K562 (cell line): ENCODE data around the gene ARHGAP35. TPM values are rescaled to one million over a fixed set of nuclear protein-coding genes. Genes with fewer than 3 reads are reported as not detected.
A peak's percentile ranks its signal among the peaks of the same experiment; 100 is the strongest.

Source experiments
- ARID1B ChIP-seq: fragments of 450-650 bp; IDR thresholded peaks from 2 replicates; pipeline ENCODE4 v1.6.1; 2016; ENCODE audit warnings: antibody characterized with exemption, mild to moderate bottlenecking, inconsistent platforms
- FUS ChIP-seq: fragments of 200-400 bp; formaldehyde crosslinking; optimal IDR thresholded peaks from 2 replicates; pipeline ENCODE3; 2017; ENCODE audit warnings: low read depth, low read length
- HDAC1 ChIP-seq, 2 experiments: fragments of 450-650 bp; IDR thresholded peaks; 2 replicates each; pipeline ENCODE4 v1.6.1; 2016 to 2017; ENCODE audit warnings: inconsistent platforms in 1 of 2, mild to moderate bottlenecking in 1 of 2, moderate library complexity in 1 of 2
- JUNB ChIP-seq: fragments of 450-650 bp; formaldehyde crosslinking; conservative IDR thresholded peaks from 2 replicates; pipeline ENCODE4 v1.4.0; 2020; ENCODE audit warnings: mild to moderate bottlenecking
- JUND ChIP-seq, 2 experiments: IDR thresholded peaks; 2 replicates in 1 of 2; 3 replicates in 1 of 2; pipeline ENCODE4 v1.6.1; 2011; ENCODE audit warnings: borderline replicate concordance in 2 of 2, low read depth in 2 of 2, low read length in 2 of 2, improper control_type of control experiment in 1 of 2, missing biosample characterization in 1 of 2, missing genetic modification characterization in 1 of 2, missing genetic modification reagents in 1 of 2
- NBN ChIP-seq: fragments of 450-650 bp; IDR thresholded peaks from 2 replicates; pipeline ENCODE4 v1.6.1; 2016; ENCODE audit warnings: low read depth, mild to moderate bottlenecking
- NFE2 ChIP-seq: IDR thresholded peaks from 2 replicates; pipeline ENCODE4 v1.6.1; 2014; ENCODE audit warnings: antibody characterized with exemption, low read depth
- PHTF2 ChIP-seq: fragments of 250-450 bp; sonication (Bioruptor Pico); IDR thresholded peaks from 2 replicates; pipeline ENCODE4 v1.5.0; 2021; ENCODE audit warnings: mild to moderate bottlenecking
- RFX5 ChIP-seq: IDR thresholded peaks from 2 replicates; pipeline ENCODE4 v1.6.1; 2011; ENCODE audit warnings: low read depth, mild to moderate bottlenecking, improper control_type of control experiment, low read length
- SIN3A ChIP-seq, 2 experiments: fragments of 150-350 bp in 1 of 2; IDR thresholded peaks; 2 replicates each; pipeline ENCODE4 v1.6.1; 2011 to 2016; ENCODE audit warnings: borderline replicate concordance in 2 of 2, low read depth in 2 of 2, low read length in 2 of 2, mild to moderate bottlenecking in 2 of 2, moderate library complexity in 2 of 2; ENCODE audit not compliant: control insufficient read depth in 1 of 2
- SIRT6 ChIP-seq: IDR thresholded peaks from one replicate; pipeline ENCODE4 v1.6.1; 2012; ENCODE audit warnings: low read depth, mild to moderate bottlenecking, control low read depth, inconsistent platforms, low read length, moderate library complexity
- SMAD1 ChIP-seq: fragments of 150-350 bp; IDR thresholded peaks from 2 replicates; pipeline ENCODE4 v1.6.1; 2014; ENCODE audit warnings: low read length, low read depth; ENCODE audit not compliant: partially characterized antibody
- SMARCE1 ChIP-seq: fragments of 450-650 bp; IDR thresholded peaks from 2 replicates; pipeline ENCODE4 v1.7.1; 2016; ENCODE audit warnings: mild to moderate bottlenecking
- SRSF1 ChIP-seq: fragments of 200-400 bp; formaldehyde crosslinking; IDR thresholded peaks from 2 replicates; pipeline ENCODE4 v1.6.1; 2017; ENCODE audit warnings: mild to moderate bottlenecking, low read depth, low read length, moderate library complexity
- TBP ChIP-seq: optimal IDR thresholded peaks from 2 replicates; pipeline ENCODE3; 2011; ENCODE audit warnings: low read depth, low read length, improper control_type of control experiment
- U2AF2 ChIP-seq: fragments of 200-400 bp; formaldehyde crosslinking; optimal IDR thresholded peaks from 2 replicates; pipeline ENCODE3; 2017; ENCODE audit warnings: low read depth, mild to moderate bottlenecking, low read length
- USF1 ChIP-seq: sonication (generic); formaldehyde crosslinking; IDR thresholded peaks from 2 replicates; pipeline ENCODE4 v1.9.0; 2022; ENCODE audit warnings: mild to moderate bottlenecking, missing genetic modification reagents
- ZNF184 ChIP-seq: sonication (generic); formaldehyde crosslinking; IDR thresholded peaks from 2 replicates; pipeline ENCODE4 v1.5.0; 2020; ENCODE audit warnings: missing genetic modification reagents
- ZNF232 ChIP-seq: sonication (generic); formaldehyde crosslinking; IDR thresholded peaks from 2 replicates; pipeline ENCODE4 v1.8.0; 2022; ENCODE audit warnings: mild to moderate bottlenecking, missing genetic modification reagents
- ZNF347 ChIP-seq: fragments of 450-650 bp; formaldehyde crosslinking; IDR thresholded peaks from 2 replicates; pipeline ENCODE4 v1.4.0; 2020; ENCODE audit warnings: low read depth, mild to moderate bottlenecking, moderate library complexity
- ZNF395 ChIP-seq: fragments of 200-800 bp; sonication (Bioruptor generic); IDR thresholded peaks from 2 replicates; pipeline ENCODE4 v1.6.1; 2017; ENCODE audit warnings: missing genetic modification characterization, missing compliant biosample characterization
- ZNF668 ChIP-seq: fragments of 250-450 bp; sonication (Bioruptor Pico); IDR thresholded peaks from 2 replicates; pipeline ENCODE4 v1.8.0; 2022; ENCODE audit warnings: mild to moderate bottlenecking, inconsistent platforms
- polyA plus RNA-seq, 8 experiments: library from polyadenylated mRNA; depleted of rRNA in 4 of 8; stranded (reverse) in 5 of 8; unstranded in 3 of 8; fragments of >200 nt; fragmentation: Nextera tagmentation in 2 of 8; fragmentation: Illumina TruSeq in 1 of 8; extraction: Ambion mirVana in 2 of 8; extraction: Trizol in 1 of 8; gene quantifications; 2 replicates each; pipeline versions ENCODE4 v1.2.1 to v1.2.3, GENCODE V29; 2011 to 2014; ENCODE audit warnings: inconsistent platforms in 1 of 8, missing spikeins in 1 of 8
- total RNA-seq, 7 experiments: library from RNA; depleted of rRNA in 6 of 7; stranded (reverse); fragments of >200 nt in 6 of 7; fragmentation: Illumina TruSeq in 2 of 7; extraction: Trizol in 2 of 7; gene quantifications; 2 replicates each; pipeline versions ENCODE4 v1.2.1 to v1.2.3, GENCODE V29; 2011 to 2021; ENCODE audit warnings: low replicate concordance in 1 of 7
- TF ChIP-seq, protein P1 (sequence below), 2 experiments: fragments of 250-450 bp in 1 of 2; fragments of 450-650 bp in 1 of 2; sonication (Bioruptor Pico) in 1 of 2; IDR thresholded peaks; 2 replicates each; pipeline versions ENCODE4 v1.6.1 to v1.8.0; 2016 to 2021; ENCODE audit warnings: mild to moderate bottlenecking in 2 of 2, moderate library complexity in 2 of 2, missing compliant biosample characterization in 1 of 2, missing genetic modification characterization in 1 of 2
- TF ChIP-seq, protein P2 (sequence below): fragments of 450-650 bp; IDR thresholded peaks from 2 replicates; pipeline ENCODE4 v1.7.1; 2018; ENCODE audit warnings: mild to moderate bottlenecking, low read depth; ENCODE audit not compliant: partially characterized antibody

The ARHGAP35 gene
- total and polyA plus RNA-seq, 9 of the 15 experiments (the other 6 are each of a cell fraction or from before 2014, with no cell fraction given): 0.27 to 26.4 (median 10.2) TPM

GRCh38 chr19:46903458-46903857, 42.7 kb downstream of the ARHGAP35 start (continued):
- TF ChIP-seq, protein P1, sequence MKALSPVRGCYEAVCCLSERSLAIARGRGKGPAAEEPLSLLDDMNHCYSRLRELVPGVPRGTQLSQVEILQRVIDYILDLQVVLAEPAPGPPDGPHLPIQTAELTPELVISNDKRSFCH (CRISPR knock-in tag; IDR thresholded peaks at IDR 0.05): no peak
- TF ChIP-seq, protein P1 (tag; IDR thresholded peaks at IDR 0.05): no peak
- TF ChIP-seq ZNF395 (CRISPR knock-in tag) (no peak), U2AF2 (no peak), TBP (no peak), ZNF347 (CRISPR knock-in tag) (no peak), NBN (no peak), PHTF2 (CRISPR knock-in tag) (no peak), SMARCE1 (peak; percentile 42; the same call in 1 of the 2 replicates), JUND (IDR thresholded peaks at IDR 0.05; ENCODE audit: borderline replicate concordance, low read depth, low read length) (no peak; the same call in 1 of the 2 replicates), JUND (tag; IDR thresholded peaks at IDR 0.05; ENCODE audit: borderline replicate concordance, low read depth, low read length) (no peak; the same call in 2 of the 3 replicates), SIN3A (IDR thresholded peaks at IDR 0.05; ENCODE audit: borderline replicate concordance in 2 of 2, control insufficient read depth in 1 of 2, low read depth in 2 of 2, low read length in 2 of 2) (no peak), SRSF1 (no peak), ARID1B (peak; percentile 48; the same call in 1 of the 2 replicates), ZNF232 (no peak), NFE2 (0 out of 2 replicates have a peak, but pooled peaks have one; percentile 13), RFX5 (no peak), JUNB (no peak), ZNF668 (no peak), FUS (no peak), USF1 (CRISPR knock-in tag) (no peak), HDAC1 (IDR thresholded peaks at IDR 0.05) (0 out of 4 replicates have a peak, but pooled peaks of 1 of the 2 experiments have one; percentile 16), SMAD1 (no peak), SIRT6 (no peak), ZNF184 (CRISPR knock-in tag) (no peak)
- TF ChIP-seq, protein P2, sequence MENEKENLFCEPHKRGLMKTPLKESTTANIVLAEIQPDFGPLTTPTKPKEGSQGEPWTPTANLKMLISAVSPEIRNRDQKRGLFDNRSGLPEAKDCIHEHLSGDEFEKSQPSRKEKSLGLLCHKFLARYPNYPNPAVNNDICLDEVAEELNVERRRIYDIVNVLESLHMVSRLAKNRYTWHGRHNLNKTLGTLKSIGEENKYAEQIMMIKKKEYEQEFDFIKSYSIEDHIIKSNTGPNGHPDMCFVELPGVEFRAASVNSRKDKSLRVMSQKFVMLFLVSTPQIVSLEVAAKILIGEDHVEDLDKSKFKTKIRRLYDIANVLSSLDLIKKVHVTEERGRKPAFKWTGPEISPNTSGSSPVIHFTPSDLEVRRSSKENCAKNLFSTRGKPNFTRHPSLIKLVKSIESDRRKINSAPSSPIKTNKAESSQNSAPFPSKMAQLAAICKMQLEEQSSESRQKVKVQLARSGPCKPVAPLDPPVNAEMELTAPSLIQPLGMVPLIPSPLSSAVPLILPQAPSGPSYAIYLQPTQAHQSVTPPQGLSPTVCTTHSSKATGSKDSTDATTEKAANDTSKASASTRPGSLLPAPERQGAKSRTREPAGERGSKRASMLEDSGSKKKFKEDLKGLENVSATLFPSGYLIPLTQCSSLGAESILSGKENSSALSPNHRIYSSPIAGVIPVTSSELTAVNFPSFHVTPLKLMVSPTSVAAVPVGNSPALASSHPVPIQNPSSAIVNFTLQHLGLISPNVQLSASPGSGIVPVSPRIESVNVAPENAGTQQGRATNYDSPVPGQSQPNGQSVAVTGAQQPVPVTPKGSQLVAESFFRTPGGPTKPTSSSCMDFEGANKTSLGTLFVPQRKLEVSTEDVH: no peak
